AG09309 (cell line): ENCODE results near the gene SHROOM3.
"Not testable (repeated sequence)": the region's sequence is repeated elsewhere in the genome, so short reads cannot be mapped to it uniquely, and the experiment has no call there.

Source experiments
- DNase-seq: peaks from one replicate; pipeline ENCODE4 v3.0.0-alpha.2; 2010; ENCODE audit warnings: low read depth
- H3K4me3 ChIP-seq: 2 replicates; pipeline ENCODE4 v1.5.1; 2011; ENCODE audit warnings: mild to moderate bottlenecking, low read depth, low read length, moderate library complexity; ENCODE audit not compliant: control insufficient read depth
- TF ChIP-seq, protein P1 (sequence below): IDR thresholded peaks from 2 replicates; pipeline ENCODE4 v1.5.1; 2011; ENCODE audit warnings: mild to moderate bottlenecking, low read depth, low read length, inconsistent platforms; ENCODE audit not compliant: insufficient read depth, control insufficient read depth; ENCODE audit errors: missing control alignments

SHROOM3 gene

DNA sequence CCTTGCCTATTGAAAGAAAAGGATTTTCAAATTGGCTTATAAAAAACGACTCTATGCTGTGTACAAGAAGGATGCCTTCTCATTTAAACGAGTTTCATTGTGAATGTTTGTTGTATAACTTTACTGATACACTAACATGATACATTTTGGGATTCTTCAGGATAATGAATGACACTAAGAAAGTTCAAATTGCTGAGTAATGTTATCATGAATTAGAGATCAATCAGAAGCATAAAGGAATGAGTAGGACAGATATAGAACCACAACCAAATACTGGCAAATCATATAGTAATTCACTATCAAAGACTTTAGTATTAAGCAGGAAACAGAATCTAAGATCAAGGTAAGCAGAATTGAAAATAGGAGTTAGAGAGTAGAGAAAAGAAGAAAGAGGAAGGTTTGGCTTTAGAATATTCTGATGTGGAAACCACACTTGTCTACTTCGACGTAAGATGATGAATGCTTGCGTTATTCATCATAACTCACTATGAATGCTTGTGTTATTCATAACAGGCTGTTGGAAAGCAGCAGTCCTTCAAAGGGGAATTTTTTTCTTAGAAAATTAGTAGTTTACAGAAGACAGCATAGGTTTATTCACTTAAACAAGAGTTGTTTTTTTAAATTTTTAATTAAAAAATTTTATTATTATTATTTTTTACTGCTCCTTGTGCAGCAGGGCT, 27.4 kb upstream of the SHROOM3 start:
- no peak for DNase-seq
- TF ChIP-seq, protein P1, sequence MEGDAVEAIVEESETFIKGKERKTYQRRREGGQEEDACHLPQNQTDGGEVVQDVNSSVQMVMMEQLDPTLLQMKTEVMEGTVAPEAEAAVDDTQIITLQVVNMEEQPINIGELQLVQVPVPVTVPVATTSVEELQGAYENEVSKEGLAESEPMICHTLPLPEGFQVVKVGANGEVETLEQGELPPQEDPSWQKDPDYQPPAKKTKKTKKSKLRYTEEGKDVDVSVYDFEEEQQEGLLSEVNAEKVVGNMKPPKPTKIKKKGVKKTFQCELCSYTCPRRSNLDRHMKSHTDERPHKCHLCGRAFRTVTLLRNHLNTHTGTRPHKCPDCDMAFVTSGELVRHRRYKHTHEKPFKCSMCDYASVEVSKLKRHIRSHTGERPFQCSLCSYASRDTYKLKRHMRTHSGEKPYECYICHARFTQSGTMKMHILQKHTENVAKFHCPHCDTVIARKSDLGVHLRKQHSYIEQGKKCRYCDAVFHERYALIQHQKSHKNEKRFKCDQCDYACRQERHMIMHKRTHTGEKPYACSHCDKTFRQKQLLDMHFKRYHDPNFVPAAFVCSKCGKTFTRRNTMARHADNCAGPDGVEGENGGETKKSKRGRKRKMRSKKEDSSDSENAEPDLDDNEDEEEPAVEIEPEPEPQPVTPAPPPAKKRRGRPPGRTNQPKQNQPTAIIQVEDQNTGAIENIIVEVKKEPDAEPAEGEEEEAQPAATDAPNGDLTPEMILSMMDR = no peak
- no peak overlapping the region for H3K4me3 ChIP-seq

DNA sequence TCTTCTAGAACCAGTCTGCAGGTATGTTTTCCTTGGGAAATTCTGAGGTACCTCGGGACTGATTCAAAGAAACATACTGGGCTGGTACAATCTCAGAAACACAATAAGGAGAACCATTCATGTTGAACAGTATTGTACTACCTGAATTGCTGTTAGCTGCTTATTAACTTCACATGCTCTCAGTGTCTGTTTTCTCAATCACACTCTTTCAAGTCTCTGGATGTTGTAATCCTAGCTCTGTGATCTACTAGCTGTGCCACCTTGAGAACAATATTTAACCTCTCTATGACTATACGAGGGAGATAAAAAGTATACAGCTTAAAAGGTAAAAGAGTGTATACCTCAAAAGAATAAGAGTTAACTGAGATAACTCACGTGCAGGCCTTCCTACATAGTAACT, 24.4 kb upstream of the SHROOM3 start:
- TF ChIP-seq, protein P1 = no peak
- no peak overlapping the region for H3K4me3 ChIP-seq
- DNase-seq = no peak

DNA sequence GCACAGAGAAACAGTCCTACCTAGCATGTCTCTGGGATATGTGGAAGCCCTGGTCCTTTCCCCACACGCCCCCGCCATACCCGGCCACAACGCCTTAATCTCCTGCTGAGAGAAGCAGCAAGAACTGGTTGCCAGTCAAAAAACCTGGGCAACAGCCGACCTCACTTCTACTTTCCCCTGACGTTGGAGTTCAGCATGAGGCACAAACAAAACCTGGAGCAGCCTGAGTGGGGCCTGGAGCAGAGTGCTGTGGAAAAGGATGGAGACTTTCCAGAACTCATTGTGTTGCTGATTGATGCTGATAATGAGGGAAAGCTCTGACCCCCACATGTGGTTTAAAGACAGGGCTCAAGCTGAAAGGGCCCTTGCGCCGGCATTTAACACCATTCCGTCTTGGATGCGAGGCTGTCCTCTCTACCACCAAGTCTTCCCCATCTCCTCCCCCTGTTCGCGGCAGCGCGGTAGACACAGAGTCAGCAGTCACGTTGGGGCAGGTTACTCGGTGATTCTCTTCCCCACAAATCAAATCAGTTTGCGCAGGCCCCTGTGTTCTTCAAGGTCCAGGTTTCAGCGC, 14.8 kb upstream of the SHROOM3 start:
- DNase-seq = no peak
- H3K4me3 ChIP-seq = no peak overlapping the region

DNA sequence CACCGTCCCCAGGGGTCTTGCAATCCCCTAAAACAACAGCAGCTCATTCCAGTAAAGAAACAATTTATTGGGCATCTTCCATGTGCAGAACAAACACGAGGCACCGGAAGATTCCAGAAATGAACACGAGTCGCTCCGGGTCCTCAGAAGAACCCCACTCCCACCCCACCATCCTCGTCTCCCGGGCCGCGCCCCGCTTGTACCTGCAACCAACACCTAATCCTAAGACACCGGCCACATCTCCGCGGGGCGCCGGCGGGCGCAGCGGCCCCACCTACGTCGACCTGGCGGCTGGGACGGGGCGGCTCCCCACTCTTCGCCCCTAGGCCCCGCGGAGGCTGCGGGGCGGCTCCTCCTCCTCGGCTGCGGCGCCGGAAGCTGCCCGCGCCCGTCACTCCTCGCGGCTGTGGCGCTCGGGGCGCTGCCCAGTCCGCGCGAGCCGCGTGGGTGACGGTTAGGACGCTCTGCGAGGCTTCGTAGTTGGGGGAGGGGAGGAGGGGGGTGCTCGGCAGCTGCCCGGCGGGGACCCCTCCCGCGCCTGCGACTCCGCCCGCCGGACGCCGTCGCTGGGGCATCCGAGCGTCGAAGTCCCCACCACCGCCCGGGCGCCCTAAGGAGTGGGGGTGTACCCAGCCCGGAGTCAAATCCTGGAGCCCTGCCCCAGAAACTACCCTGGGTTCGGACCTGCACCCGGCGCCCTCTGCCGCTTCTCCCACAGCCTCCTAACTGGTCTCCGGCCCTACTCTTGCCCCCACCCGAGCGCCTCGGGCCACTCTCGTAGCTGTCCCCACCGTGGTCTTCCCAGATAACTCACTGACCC, 14.1 kb upstream of the SHROOM3 start, which contains the start of gene CCDC158:
Gene CCDC158, minus strand, starts transcription at position 380 of the 820 bp plus-strand sequence. CDS start 17,934 bp downstream, outside the sequence.
- DNase-seq = no peak
- peak within 1 kb of the TSS; percentile 46 for H3K4me3 ChIP-seq

More for the DNA sequence above, 14.8 kb upstream of the SHROOM3 start:
- TF ChIP-seq, protein P1 = no peak

DNA sequence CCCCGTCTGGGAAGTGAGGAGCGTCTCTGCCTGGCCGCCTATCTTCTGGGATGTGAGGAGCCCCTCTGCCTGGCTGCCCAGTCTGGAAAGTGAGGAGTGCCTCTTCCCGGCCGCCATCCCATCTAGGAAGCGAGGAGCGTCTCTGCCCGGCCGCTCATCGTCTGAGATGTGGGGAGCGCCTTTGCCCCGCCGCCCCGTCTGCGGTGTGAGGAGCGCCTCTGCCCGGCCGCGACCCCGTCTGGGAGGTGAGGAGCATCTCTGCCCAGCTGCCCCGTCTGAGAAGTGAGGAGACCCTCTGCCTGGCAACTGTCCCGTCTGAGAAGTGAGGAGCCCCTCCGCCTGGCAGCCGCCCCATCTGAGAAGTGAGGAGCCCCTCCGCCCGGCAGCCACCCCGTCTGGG, 11.9 kb upstream of the SHROOM3 start:
- H3K4me3 ChIP-seq, DNase-seq: not testable (repeated sequence)

More for the DNA sequence above, 14.1 kb upstream of the SHROOM3 start, which contains the start of gene CCDC158:
- TF ChIP-seq, protein P1 = no peak

DNA sequence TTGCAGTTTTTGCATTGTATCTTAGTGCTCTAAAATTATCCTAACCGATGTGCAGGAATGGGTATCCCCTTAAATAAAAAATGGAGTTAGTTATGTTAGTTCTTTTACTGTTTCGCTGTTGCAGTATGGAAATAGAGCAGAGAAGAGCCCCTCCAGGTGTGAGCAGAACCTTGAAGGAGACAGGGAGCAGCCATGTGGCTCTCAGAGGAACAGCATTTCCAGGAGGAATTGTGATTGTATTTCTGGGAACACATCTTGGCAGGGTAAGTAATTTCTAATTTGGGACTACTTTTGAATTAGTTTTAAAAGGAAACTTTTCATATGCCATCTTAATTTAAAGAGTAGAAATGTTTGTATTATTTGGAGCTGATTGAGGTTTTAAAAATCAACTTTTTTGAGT, 8.8 kb upstream of the SHROOM3 start:
- no peak for DNase-seq
- no peak overlapping the region for H3K4me3 ChIP-seq
- TF ChIP-seq, protein P1 = peak; percentile 33

DNA sequence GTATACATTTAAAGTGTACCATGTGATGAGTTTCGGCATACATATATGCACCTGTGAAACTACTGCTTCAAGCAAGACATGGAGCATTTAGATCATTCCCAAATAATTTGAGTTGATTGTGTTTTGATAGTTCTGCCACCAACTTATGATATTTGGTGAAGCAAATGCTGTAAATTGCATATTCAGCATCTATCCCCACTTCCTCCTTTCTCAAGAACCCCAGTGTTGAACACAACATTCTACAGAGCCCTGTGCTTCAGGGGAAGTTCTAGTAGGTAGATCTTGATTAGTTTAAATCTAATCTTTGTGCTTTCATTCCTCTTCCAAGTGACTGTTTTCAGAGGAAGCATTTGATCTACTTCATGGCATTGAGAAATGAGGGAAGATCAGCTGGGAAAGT, 5.4 kb upstream of the SHROOM3 start:
- DNase-seq = no peak

More for the DNA sequence above, 5.4 kb upstream of the SHROOM3 start:
- TF ChIP-seq, protein P1 = no peak
- no peak overlapping the region for H3K4me3 ChIP-seq
